Mesodermal cell (in vitro differentiated cells): ENCODE measurements around the gene LMX1A.

Source experiments
- H3K27ac ChIP-seq: 2 replicates; pipeline ENCODE4 v1.7.0; 2013; ENCODE audit warnings: mild to moderate bottlenecking, low read depth, low read length, moderate library complexity; ENCODE audit not compliant: severe bottlenecking
- H3K36me3 ChIP-seq: 2 replicates; pipeline ENCODE4 v1.7.1; 2013; ENCODE audit warnings: mild to moderate bottlenecking, low read length, moderate library complexity; ENCODE audit not compliant: control insufficient read depth, insufficient read depth
- H3K4me1 ChIP-seq: one replicate; pipeline ENCODE4 v1.7.1; 2013; ENCODE audit warnings: mild to moderate bottlenecking, low read length; ENCODE audit not compliant: insufficient read depth, control insufficient read depth, poor library complexity, severe bottlenecking
- H3K4me3 ChIP-seq: 2 replicates; pipeline ENCODE4 v1.7.0; 2013; ENCODE audit warnings: low read length, control low read depth, mild to moderate bottlenecking; ENCODE audit not compliant: insufficient read depth, poor library complexity, severe bottlenecking; ENCODE audit errors: extremely low read depth
- H3K9me3 ChIP-seq: 2 replicates; pipeline ENCODE4 v1.7.1; 2013; ENCODE audit warnings: mild to moderate bottlenecking, low read length, moderate library complexity; ENCODE audit not compliant: control insufficient read depth
- WGBS, 2 experiments: methylation state at CpG; one replicate each; pipeline ENCODE4 v1.1.5; 2013; ENCODE audit warnings: missing lambda C conversion rate in 2 of 2; ENCODE audit not compliant: insufficient coverage in 2 of 2; 5-methylcytosine and 5-hydroxymethylcytosine counted together

The LMX1A gene

DNA sequence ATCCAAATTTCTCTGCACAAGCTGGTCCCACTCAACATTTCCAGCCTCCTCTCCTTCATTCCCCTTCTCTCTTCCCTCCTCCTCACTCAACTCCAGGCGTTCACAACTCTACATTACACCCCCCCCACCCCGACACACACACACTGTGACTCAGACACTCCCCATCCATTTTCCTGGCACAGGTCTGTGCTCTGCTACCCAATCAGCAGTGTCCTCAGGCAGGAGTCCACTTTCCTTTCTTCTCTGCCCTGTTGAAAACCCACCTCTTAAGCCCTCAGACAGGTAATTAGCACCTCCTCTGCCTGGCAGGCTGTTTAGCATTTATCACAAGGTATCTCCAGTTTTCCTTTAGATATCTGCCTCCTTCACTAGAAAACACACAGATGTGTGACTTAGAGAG, 8.8 kb upstream of the LMX1A start:
- Histone ChIP-seq H3K36me3 (no peaks in the 10 kb centered on the region), H3K4me3 (no peak overlapping the region), H3K27ac (no peak overlapping the region), H3K9me3 (no peaks in the 10 kb centered on the region), H3K4me1 (no peaks in the 10 kb centered on the region)
- WGBS, 2 experiments: 42% methylated on average over 2 of the region's 2 CpGs; no CpG with 5 or more reads in 1 of the 2 experiments

DNA sequence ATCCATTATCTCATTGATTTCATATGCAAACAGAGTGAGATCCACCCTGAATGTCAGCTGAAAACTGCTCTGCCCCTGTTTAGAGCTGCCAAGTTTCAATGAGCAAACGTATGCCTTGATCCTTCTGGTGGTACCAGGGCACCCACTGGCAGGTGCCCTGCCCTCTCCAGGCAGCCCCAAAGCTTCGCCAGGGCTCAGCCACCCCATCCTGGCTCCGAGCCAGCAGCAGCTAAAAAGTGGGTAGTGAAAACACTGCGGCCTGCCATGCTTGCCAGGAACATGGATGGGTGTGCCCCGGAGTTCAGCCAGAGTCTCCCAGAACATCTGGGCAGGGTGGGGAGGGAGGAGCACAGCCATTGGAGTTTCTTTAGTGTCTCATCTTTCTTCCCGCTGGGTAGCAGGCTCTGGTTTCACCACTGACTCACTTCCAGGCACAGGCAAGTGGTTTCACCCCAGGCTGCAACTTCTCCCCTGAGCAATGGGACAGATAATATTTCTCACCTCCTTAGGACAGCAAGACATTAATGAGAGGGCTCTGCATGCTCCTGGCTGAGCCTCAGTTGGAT, 8.1 kb upstream of the LMX1A start:
- H3K9me3 ChIP-seq: no peaks in the 10 kb centered on the region
- no peaks in the 10 kb centered on the region for H3K36me3 ChIP-seq
- H3K4me1 ChIP-seq: no peaks in the 10 kb centered on the region
- H3K4me3 ChIP-seq: no peak overlapping the region
- WGBS, 2 experiments: 65 to 76% methylated on average over 6 of the region's 6 CpGs
- no peak overlapping the region for H3K27ac ChIP-seq

DNA sequence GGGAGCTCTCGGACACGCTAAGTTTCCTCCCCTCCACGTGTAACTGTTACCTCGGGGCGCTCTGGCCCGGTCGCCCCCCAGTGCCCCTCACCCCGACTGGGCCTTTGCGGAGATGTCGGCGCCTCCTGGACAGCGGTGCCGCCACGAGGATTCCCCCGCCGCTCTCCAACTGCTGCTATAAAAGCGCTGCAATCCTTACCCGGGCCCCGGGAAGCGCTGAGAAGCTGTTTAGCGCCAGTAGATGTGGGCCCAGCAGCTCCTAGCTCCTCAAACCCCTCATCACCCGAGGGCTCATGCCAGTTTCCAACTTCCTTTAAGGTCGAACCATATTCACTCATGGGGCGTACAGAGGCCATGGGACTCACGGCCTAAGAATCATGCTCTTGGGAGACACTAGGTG, 361 bp upstream of the LMX1A start:
- H3K4me1 ChIP-seq: peaks cover 11% of the 10 kb centered on the region
- H3K36me3 ChIP-seq: no peaks in the 10 kb centered on the region
- no peaks in the 10 kb centered on the region for H3K9me3 ChIP-seq
- no peak overlapping the region for H3K27ac ChIP-seq
- 4% methylated on average over 21 to 23 of the region's 25 CpGs for WGBS, 2 experiments
- peak overlapping the region; percentile 29 for H3K4me3 ChIP-seq

DNA sequence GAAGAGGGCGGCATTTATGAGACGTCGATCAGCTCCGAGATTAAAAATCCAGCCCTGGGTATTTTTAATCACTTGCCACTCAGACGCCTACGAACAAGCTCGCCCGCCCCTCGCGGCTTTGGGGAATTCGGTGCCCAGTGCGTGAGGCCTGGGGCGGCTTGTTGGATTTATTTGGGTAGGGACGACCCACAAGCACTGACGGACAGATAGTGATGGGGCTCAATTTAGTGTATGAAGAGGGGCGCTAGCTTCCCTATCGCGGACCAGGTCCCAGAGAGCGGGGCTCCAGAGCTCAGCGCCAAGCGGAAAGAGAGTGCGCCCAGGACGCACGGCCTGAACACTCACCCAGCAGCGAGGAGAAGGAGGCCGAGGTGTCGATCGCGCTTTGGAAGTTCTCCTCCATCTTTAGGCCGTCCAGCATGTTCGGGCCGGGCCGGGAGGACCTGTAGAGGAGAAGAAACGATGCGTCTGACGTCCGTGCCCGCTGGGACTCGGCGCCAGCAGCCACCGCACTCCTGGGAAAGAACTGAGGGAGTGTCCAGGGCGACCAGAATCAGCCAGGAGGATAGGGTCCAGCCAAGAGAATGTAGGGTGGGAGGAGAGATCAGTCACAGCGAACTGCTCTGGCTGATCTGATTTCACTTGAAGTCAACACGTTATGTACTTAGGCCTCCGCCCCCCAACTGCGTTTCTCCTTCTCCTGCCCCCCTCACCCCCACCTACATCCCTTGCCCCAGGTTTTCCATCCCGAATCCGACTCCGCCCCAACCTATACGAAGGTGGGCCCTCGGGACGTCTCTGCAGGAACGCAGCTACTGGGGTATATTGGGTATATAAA, 1.2 kb downstream of the LMX1A start:
- Histone ChIP-seq H3K4me3 (no peak overlapping the region), H3K36me3 (no peaks in the 10 kb centered on the region), H3K27ac (no peak overlapping the region), H3K4me1 (peaks cover 11% of the 10 kb centered on the region), H3K9me3 (no peaks in the 10 kb centered on the region)
- WGBS, 2 experiments: 0 to 1% methylated on average over 25 to 40 of the region's 53 CpGs

DNA sequence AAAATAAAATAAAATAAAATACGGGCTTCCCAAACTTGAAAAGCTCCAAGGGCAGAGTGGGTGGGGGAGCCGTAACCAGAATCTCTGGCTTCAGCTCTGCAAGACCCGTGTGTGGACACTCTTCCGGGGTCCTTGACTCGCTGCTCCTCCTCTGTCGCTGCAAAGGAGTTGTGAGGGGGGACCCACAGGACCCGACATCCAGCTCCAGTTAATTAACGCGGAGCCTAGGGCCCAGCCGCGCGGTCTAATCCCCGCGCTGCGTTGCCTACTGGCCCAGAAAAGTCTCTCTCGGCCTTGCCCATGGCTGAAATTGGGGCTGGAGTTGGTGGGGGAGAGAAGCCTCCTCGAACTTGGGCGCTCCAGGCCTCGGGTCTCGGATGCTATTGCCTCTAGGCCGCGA, 1.8 kb downstream of the LMX1A start:
- H3K9me3 ChIP-seq: no peaks in the 10 kb centered on the region
- H3K4me1 ChIP-seq: peaks cover 11% of the 10 kb centered on the region
- 0 to 1% methylated on average over 12 to 17 of the region's 22 CpGs for WGBS, 2 experiments
- H3K36me3 ChIP-seq: no peaks in the 10 kb centered on the region
- H3K4me3 ChIP-seq: no peak overlapping the region
- no peak overlapping the region for H3K27ac ChIP-seq

DNA sequence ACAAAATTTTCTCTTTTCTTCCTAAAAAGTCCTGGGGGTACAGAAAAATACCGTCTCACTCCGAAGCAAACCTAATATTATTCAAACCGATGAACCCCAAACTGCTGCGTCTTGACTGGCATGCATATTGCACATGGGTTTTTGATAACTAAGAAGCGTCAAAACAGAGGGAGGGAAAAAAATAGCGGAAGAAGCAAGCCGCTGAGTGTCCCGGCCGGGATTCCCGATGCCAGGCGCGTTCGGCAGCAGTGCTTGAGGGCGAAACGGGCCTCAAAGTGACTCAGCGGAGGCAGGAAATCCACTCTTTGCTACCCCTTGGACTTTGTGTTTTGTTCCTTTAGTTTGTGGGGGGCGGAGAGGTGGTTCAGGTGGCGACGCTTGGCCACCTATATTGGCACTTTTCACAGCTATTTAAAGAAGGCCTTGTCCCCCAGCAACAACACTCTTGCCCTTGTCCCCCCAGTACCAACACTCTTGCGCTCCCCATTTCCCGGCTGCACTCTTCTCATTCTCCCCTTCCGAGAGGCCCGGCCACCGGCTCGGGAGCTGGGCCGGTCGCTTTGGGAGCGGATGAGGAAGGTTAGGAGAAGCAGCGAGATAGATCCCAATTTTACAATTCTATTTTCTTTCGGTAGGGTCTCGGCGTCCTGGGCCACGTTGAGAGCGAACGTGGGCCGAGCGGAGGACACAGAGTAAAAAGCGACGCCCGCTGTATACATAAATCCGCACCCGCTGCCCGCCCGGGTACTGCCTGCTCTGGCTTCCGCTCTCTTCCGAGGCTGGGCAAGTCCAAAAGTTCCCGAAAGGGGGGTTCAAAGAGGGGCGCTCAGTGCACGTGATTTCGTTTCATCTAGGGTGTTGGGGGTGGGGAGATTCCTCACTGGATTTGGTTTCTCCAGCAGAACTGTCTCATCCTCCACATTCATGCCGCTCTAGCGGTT, 2.5 kb downstream of the LMX1A start:
- no peak overlapping the region for H3K27ac ChIP-seq
- H3K4me3 ChIP-seq: no peak overlapping the region
- no peaks in the 10 kb centered on the region for H3K9me3 ChIP-seq
- H3K4me1 ChIP-seq: peaks cover 11% of the 10 kb centered on the region
- no peaks in the 10 kb centered on the region for H3K36me3 ChIP-seq
- 1 to 3% methylated on average over 29 to 31 of the region's 52 CpGs for WGBS, 2 experiments

DNA sequence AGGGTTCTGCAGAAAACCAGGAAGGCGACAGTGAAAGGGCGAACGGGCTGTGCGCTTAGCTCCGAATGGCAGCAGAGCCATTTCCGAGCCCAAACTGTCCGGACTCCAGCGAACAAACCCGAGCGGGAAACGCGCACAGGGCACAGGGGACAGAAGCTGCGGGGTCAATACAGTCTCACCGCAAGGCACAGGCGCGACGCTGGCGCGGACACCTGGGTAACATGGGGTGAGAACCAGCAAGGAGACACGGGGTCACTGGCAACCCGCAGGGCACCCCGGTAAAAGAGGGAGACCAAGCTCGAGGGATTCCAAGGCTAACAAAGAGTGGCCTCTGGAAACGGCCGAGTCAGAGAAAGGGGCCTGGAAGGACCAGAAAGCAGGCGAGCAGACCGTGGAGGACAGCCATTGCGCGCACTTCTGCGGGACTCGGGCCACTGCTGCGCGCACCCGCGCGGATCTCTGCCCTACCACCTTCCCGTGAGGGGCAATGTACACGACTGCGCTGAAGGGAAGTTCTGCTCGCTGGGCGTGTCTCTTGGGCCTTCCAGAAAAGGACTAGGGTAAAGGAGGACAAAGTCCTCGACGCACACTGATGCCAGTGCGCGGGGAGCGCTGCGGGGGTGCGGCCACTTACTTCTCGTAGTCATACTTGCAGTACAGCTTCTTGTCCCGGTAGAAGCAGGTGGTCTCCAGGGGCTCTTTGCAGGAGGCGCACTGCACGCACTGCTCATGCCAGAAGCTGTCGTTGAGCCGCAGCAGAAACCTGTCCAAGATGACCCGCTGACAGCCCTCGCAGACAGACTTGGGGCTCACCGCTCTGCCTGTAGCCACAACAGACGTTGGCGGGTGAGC, 3.8 kb downstream of the LMX1A start:
- Histone ChIP-seq H3K9me3 (no peaks in the 10 kb centered on the region), H3K4me3 (no peak overlapping the region), H3K27ac (no peak overlapping the region), H3K36me3 (no peaks in the 10 kb centered on the region), H3K4me1 (peaks cover 11% of the 10 kb centered on the region)
- WGBS, 2 experiments: 2% methylated on average over 51 to 57 of the region's 59 CpGs

DNA sequence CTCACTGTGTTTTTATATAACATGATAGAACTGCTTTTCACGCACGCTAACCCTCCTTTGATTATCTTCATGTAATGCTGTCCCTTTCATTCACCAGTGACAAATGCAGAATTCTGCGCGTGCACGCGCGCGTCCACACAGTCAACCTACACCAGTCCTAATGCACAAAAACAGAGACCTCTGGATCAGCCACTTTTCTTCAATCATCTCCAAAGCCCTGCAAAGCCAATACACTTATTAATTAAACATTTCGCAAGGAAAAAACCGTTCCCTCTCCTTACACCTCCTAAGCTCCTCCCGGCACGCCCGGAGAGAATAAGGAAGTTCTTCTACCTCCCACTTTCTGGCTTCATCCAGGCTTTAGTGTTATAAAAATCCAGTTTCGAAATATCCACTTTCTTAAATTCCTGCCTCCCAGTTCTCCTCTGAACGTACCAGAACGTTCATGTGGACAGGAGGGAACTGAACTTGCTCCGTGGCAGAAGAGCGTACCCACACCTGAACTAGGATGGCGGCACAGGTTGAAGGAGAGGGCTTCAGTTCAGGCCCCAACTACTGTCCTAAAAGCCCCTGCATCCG, 4.6 kb downstream of the LMX1A start:
- H3K4me3 ChIP-seq: no peak overlapping the region

GRCh38 chr1:165350840-165351239, 5.7 kb downstream of the LMX1A start:
- Histone ChIP-seq H3K4me1 (peaks cover 11% of the 10 kb centered on the region), H3K9me3 (no peaks in the 10 kb centered on the region), H3K36me3 (no peaks in the 10 kb centered on the region), H3K27ac (no peak overlapping the region), H3K4me3 (no peak overlapping the region)
- no CpG with 5 or more reads among the region's 3 CpGs for WGBS, 2 experiments

More for the DNA sequence above, 4.6 kb downstream of the LMX1A start:
- Histone ChIP-seq H3K4me1 (peaks cover 11% of the 10 kb centered on the region), H3K9me3 (no peaks in the 10 kb centered on the region), H3K27ac (no peak overlapping the region), H3K36me3 (no peaks in the 10 kb centered on the region)
- WGBS, 2 experiments: 3 to 5% methylated on average over 19 to 20 of the region's 20 CpGs

- Histone ChIP-seq H3K9me3 (no peaks in the 10 kb centered on the region), H3K36me3 (no peaks in the 10 kb centered on the region), H3K4me3 (no peak overlapping the region), H3K4me1 (no peaks in the 10 kb centered on the region), H3K27ac (no peak overlapping the region)
- WGBS, 2 experiments: 72 to 82% methylated on average over 4 to 5 of the region's 7 CpGs
These were observed 11.0 kb downstream of the LMX1A start for GRCh38 chr1:165345502-165345901.
